LNCaP clone FGC (cell line): ENCODE data around the gene BMI1.
"Not testable (repeated sequence)": the region's sequence is repeated elsewhere in the genome, so short reads cannot be mapped to it uniquely, and the experiment has no call there.

Experiments
- DNase-seq: peaks from one replicate; pipeline ENCODE4 v3.0.0-alpha.2; 2011; ENCODE audit warnings: low read depth
- H3K4me3 ChIP-seq: 2 replicates; pipeline ENCODE4 v1.5.1; 2011; ENCODE audit warnings: mild to moderate bottlenecking, low read depth, low read length, control low read depth
- TF ChIP-seq, protein P1 (sequence below): IDR thresholded peaks from 2 replicates; pipeline ENCODE4 v1.5.1; 2012; ENCODE audit warnings: mild to moderate bottlenecking; ENCODE audit not compliant: control insufficient read depth, insufficient read depth; ENCODE audit errors: extremely low read depth

BMI1 gene

DNA sequence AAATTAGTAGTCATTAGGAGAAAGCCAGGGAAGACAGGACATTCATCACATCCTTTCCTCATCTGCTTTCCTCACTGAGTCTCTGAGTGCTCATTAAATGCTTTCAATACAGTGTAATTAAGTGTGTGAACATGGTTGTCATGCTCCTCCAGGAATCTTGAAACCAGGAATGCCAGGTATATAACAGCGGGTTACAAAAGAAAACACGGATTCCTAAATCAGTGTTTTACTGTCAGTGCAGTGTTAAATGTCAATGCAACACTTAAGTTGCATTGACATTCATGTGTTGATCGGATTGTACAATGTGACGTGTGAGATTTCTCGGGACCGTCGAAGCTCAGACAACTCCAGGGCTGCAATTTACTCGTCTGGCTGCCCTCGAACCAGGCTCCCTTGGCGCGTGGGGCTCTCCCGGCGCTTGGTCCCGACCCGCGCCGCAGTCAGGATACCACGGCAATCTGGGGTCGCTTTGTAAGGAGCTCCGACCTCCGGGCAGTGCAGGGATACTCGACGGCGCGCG is 23.9 kb downstream of the BMI1 start:
- TF ChIP-seq, protein P1, sequence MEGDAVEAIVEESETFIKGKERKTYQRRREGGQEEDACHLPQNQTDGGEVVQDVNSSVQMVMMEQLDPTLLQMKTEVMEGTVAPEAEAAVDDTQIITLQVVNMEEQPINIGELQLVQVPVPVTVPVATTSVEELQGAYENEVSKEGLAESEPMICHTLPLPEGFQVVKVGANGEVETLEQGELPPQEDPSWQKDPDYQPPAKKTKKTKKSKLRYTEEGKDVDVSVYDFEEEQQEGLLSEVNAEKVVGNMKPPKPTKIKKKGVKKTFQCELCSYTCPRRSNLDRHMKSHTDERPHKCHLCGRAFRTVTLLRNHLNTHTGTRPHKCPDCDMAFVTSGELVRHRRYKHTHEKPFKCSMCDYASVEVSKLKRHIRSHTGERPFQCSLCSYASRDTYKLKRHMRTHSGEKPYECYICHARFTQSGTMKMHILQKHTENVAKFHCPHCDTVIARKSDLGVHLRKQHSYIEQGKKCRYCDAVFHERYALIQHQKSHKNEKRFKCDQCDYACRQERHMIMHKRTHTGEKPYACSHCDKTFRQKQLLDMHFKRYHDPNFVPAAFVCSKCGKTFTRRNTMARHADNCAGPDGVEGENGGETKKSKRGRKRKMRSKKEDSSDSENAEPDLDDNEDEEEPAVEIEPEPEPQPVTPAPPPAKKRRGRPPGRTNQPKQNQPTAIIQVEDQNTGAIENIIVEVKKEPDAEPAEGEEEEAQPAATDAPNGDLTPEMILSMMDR, result no peak
- H3K4me3 ChIP-seq, result no peak overlapping the region
- no peak for DNase-seq

DNA sequence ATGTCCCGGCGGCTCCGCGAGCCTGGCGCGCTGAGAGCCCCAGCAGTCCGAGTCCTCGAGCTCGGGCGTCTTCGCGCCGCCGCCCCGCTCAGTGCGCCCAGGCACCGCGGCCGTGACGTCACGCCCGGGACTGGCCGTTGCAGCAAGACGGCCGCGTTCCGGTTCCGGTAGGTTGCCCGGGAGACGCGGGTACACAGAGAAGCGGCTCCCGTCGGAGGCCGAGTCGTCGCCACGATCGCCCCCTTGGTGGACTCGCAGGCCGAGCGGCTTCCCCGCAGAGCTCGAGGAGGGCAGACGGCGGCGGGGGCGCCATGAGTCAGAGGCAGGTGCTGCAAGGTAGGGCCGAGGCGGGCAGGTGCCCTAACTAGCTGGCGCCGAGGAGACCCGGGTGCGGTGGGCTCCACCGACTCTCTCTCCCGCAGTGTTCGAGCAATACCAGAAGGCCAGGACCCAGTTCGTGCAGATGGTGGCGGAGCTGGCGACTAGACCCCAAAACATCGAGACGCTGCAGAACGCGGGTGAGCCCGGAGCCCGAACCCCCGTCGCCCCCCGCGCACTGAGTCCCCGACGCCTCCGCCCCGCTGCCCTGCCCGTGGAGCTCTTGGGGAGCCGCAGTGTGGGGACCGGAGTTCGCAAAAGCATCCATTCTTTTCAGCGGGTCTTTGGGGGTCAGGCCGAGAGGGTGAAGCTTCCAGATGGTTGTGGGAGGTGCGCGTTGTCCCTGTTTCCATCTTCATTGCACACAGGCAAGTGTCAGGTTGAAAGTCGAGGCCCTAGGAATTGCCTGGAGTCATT is 24.6 kb downstream of the BMI1 start, which contains the start of gene SPAG6:
Gene SPAG6, plus strand, starts transcription at position 196 of the 795 bp plus-strand sequence. Its CDS starts 116 bp downstream, at position 312.
- no peak within 1 kb of the TSS for H3K4me3 ChIP-seq
- DNase-seq, result no peak
- TF ChIP-seq, protein P1, result no peak

DNA sequence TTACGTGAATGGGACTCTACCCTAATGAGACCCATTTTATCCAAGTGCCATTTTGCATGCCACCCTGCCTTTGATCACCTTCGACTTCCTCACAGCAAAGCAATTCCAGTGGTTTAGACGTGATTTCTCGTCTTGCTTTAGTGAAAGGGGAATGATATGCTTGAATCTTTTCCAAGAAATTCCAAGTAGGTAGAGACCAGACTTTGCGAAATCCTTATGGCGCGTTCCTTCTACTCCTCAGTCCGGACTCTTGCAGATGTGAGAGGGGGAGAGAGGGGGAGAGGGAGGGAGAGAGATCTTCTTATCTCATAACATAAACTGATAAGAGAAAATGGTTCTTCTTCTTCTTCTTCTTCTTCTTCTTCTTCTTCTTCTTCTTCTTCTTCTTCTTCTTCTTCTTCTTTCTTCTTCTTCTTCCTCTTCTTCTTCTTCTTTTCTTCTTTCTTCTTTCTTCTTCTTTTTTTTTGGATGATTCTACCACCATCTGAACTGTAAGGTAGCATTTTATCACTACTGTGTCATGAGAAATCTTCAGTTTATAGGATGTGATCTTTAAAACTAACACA is 25.3 kb downstream of the BMI1 start:
- no peak for DNase-seq
- no peak overlapping the region for H3K4me3 ChIP-seq

GRCh38 chr10:22349755-22350154 is 28.9 kb downstream of the BMI1 start:
- TF ChIP-seq, protein P1, result no peak
- no peak for DNase-seq
- H3K4me3 ChIP-seq, result no peak overlapping the region

More for the DNA sequence above, 25.3 kb downstream of the BMI1 start:
- TF ChIP-seq, protein P1, result no peak

- DNase-seq, result no peak
- no peak overlapping the region for H3K4me3 ChIP-seq
- TF ChIP-seq, protein P1, result no peak
Observed at GRCh38 chr10:22351131-22351703, 30.3 kb downstream of the BMI1 start.

DNA sequence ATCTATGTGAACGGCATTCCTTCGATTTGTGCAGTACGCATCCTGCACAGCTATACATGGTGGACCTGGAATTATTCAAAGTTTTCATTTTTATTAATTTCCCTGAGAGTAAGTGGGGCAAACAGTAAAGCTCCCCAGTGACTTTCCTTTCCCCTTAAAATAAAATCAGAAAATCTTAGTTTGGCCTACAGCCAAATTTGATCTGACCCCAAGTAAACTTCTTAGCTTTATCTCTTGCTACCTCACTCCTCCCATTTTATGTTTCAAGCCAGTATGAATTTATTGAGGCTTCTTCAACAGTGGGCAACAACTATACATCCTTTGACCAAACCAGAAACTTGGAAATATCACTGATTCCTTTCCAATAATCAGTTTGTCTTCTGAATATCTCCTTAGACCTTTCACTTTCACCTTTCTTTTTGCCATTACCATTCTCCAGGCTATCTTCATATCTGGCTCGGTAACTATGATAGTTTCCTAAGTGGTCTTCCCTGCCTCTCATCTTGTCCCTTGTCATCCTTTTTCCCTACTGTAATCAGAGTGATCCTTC is 35.5 kb downstream of the BMI1 start:
- DNase-seq, result no peak
- TF ChIP-seq, protein P1, result no peak
- H3K4me3 ChIP-seq, result no peak overlapping the region

GRCh38 chr10:22357770-22358169 is 36.9 kb downstream of the BMI1 start:
- DNase-seq, H3K4me3 ChIP-seq: not testable (repeated sequence)
